Mesenchymal stem cell (in vitro differentiated cells and primary cell): Measurements from ENCODE around the gene SDK2.

Experiments
- DNase-seq: peaks from one replicate; pipeline ENCODE4 v3.0.0-alpha.2; 2013
- H2AFZ ChIP-seq: one replicate; pipeline ENCODE4 v1.6.1; 2013; ENCODE audit warnings: low read depth, mild to moderate bottlenecking, control low read depth, inconsistent platforms, low read length, moderate library complexity
- H2AK5ac ChIP-seq: 2 replicates; pipeline ENCODE4 v1.6.1; 2013; ENCODE audit warnings: low read length, moderate library complexity, mild to moderate bottlenecking, inconsistent platforms; ENCODE audit not compliant: severe bottlenecking
- H2BK120ac ChIP-seq: one replicate; pipeline ENCODE4 v1.6.1; 2013; ENCODE audit warnings: low read depth, mild to moderate bottlenecking, inconsistent platforms, low read length, moderate library complexity
- H2BK12ac ChIP-seq, 2 experiments: one replicate each; pipeline ENCODE4 v1.6.1; 2013; ENCODE audit warnings: inconsistent platforms in 2 of 2, low read length in 2 of 2, mild to moderate bottlenecking in 2 of 2, moderate library complexity in 2 of 2, control low read depth in 1 of 2
- H2BK15ac ChIP-seq: one replicate; pipeline ENCODE4 v1.6.1; 2013; ENCODE audit warnings: mild to moderate bottlenecking, low read depth, inconsistent platforms; ENCODE audit not compliant: poor library complexity, severe bottlenecking
- H2BK5ac ChIP-seq: 2 replicates; pipeline ENCODE4 v1.6.1; 2013; ENCODE audit warnings: low read depth, mild to moderate bottlenecking, low read length, control low read depth, inconsistent platforms; ENCODE audit not compliant: poor library complexity, severe bottlenecking
- H3K14ac ChIP-seq, 2 experiments: one replicate each; pipeline ENCODE4 v1.6.1; 2013; ENCODE audit warnings: inconsistent platforms in 2 of 2, low read length in 2 of 2, control low read depth in 1 of 2, mild to moderate bottlenecking in 1 of 2, moderate library complexity in 1 of 2
- H3K18ac ChIP-seq, 2 experiments: one replicate each; pipeline ENCODE4 v1.6.1; 2013; ENCODE audit warnings: inconsistent platforms in 2 of 2, low read length in 2 of 2, control low read depth in 1 of 2, low read depth in 1 of 2, mild to moderate bottlenecking in 1 of 2
- H3K23ac ChIP-seq, 2 experiments: one replicate each; pipeline ENCODE4 v1.6.1; 2013; ENCODE audit warnings: inconsistent platforms in 2 of 2, low read length in 2 of 2, mild to moderate bottlenecking in 2 of 2, moderate library complexity in 2 of 2, control low read depth in 1 of 2
- H3K27ac ChIP-seq: 2 replicates; pipeline ENCODE4 v1.5.1; 2013; ENCODE audit warnings: mild to moderate bottlenecking, moderate library complexity, low read length, control low read depth, inconsistent platforms; ENCODE audit not compliant: poor library complexity, severe bottlenecking
- H3K27me3 ChIP-seq, 2 experiments: 2 replicates each; pipeline versions ENCODE4 v1.6.1 to v1.7.0; 2013; ENCODE audit warnings: low read length in 2 of 2, mild to moderate bottlenecking in 2 of 2, moderate library complexity in 2 of 2, control low read depth in 1 of 2, inconsistent platforms in 1 of 2; ENCODE audit not compliant: control insufficient read depth in 1 of 2, insufficient read depth in 1 of 2
- H3K36me3 ChIP-seq, 2 experiments: 2 replicates each; pipeline versions ENCODE4 v1.6.1 to v1.7.0; 2013; ENCODE audit warnings: low read length in 2 of 2, control low read depth in 1 of 2, inconsistent platforms in 1 of 2, low read depth in 1 of 2, mild to moderate bottlenecking in 1 of 2; ENCODE audit not compliant: insufficient read depth in 2 of 2, control insufficient read depth in 1 of 2
- H3K4ac ChIP-seq, 2 experiments: one replicate each; pipeline ENCODE4 v1.6.1; 2013; ENCODE audit warnings: inconsistent platforms in 2 of 2, low read length in 2 of 2, mild to moderate bottlenecking in 2 of 2, moderate library complexity in 2 of 2, control low read depth in 1 of 2, low read depth in 1 of 2
- H3K4me1 ChIP-seq: 2 replicates; pipeline ENCODE4 v1.6.1; 2013; ENCODE audit warnings: low read depth, low read length, control low read depth; ENCODE audit not compliant: control insufficient read depth, insufficient read depth
- H3K4me2 ChIP-seq: 2 replicates; pipeline ENCODE4 v1.6.1; 2013; ENCODE audit warnings: low read length, mild to moderate bottlenecking, inconsistent platforms; ENCODE audit not compliant: poor library complexity, severe bottlenecking
- H3K4me3 ChIP-seq, 2 experiments: 2 replicates each; pipeline versions ENCODE4 v1.5.1 to v1.7.0; 2013; ENCODE audit warnings: low read length in 2 of 2, mild to moderate bottlenecking in 2 of 2, control low read depth in 1 of 2, low read depth in 1 of 2; ENCODE audit not compliant: insufficient read depth in 1 of 2
- H3K79me1 ChIP-seq: replicated peaks from 2 replicates; pipeline ENCODE4 v1.6.1; 2013; ENCODE audit warnings: mild to moderate bottlenecking, control low read depth, low read length, inconsistent platforms; ENCODE audit not compliant: poor library complexity, severe bottlenecking
- H3K9ac ChIP-seq: 2 replicates; pipeline ENCODE4 v1.7.0; 2013; ENCODE audit warnings: mild to moderate bottlenecking, low read length, moderate library complexity
- H3K9me3 ChIP-seq: 2 replicates; pipeline ENCODE4 v1.7.0; 2013; ENCODE audit warnings: mild to moderate bottlenecking, low read length; ENCODE audit not compliant: control insufficient read depth
- H4K8ac ChIP-seq: one replicate; pipeline ENCODE4 v1.6.1; 2013; ENCODE audit warnings: inconsistent platforms, mild to moderate bottlenecking, low read length, moderate library complexity
- H4K91ac ChIP-seq: one replicate; pipeline ENCODE4 v1.6.1; 2013; ENCODE audit warnings: mild to moderate bottlenecking, low read length, inconsistent platforms
- WGBS: methylation state at CpG from one replicate; pipeline ENCODE4 v1.1.7; 2013; ENCODE audit warnings: mixed read lengths; 5-methylcytosine and 5-hydroxymethylcytosine counted together

Gene SDK2

DNA sequence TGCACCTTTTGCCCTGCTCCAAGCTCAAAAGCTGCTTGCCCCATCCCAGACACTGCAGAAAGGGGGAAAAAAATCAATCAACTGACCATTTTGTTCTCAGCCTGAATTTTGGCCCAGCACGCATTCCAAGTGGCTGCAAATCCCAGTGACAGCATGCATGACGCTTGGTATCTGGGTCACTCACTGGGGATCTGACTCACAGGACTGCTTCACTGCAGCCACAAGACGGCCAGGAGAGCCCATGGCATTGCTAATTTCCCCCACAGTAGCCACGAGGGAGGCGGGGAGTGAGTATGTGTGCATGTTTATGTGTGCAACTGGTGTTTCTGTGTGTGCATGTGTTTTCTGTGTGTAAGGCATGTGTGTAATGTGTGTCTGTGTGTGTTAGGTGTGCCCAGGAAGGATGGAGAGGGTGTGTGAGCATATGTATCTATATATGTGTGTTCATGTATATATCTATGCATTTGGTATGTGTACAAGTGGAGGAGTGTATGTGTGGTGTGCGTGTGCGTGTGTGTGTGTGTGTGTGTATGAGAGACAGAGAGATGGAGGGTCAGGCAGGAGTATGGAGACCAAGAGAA lies 33.8 kb downstream of the SDK2 start:
- Histone ChIP-seq H4K8ac (no peak overlapping the region), H3K27ac (no peak overlapping the region), H3K36me3 (no peaks in the 10 kb centered on the region), H2AK5ac (no peak overlapping the region), H3K9me3 (no peaks in the 10 kb centered on the region), H4K91ac (no peak overlapping the region), H3K18ac (no peak overlapping the region), H3K27me3 (peaks cover 18 to 51% of the 10 kb centered on the region in 2 experiments), H2BK12ac (no peak overlapping the region), H3K4me1 (peaks cover 6% of the 10 kb centered on the region), H3K4me3 (no peak overlapping the region), H3K79me1 (no peaks in the 10 kb centered on the region), H2AFZ (no peak overlapping the region), H3K9ac (no peak overlapping the region), H3K4me2 (no peak overlapping the region), H2BK15ac (no peak overlapping the region), H2BK120ac (no peak overlapping the region), H2BK5ac (no peak overlapping the region), H3K4ac (no peak overlapping the region), H3K23ac (no peak overlapping the region), H3K14ac (no peak overlapping the region)
- DNase-seq = no peak
- WGBS = 62% methylated on average over 7 of the region's 7 CpGs

- Histone ChIP-seq H3K79me1 (no peaks in the 10 kb centered on the region), H2BK120ac (no peak overlapping the region), H4K91ac (no peak overlapping the region), H3K4me1 (peaks cover 6% of the 10 kb centered on the region), H3K36me3 (no peaks in the 10 kb centered on the region), H3K27ac (no peak overlapping the region), H2BK5ac (no peak overlapping the region), H3K9ac (no peak overlapping the region), H2BK15ac (no peak overlapping the region), H2AK5ac (no peak overlapping the region), H2BK12ac (no peak overlapping the region), H3K27me3 (peaks cover 18 to 52% of the 10 kb centered on the region in 2 experiments), H3K4ac (no peak overlapping the region), H3K23ac (no peak overlapping the region), H3K14ac (no peak overlapping the region), H3K18ac (no peak overlapping the region), H2AFZ (no peak overlapping the region), H4K8ac (no peak overlapping the region), H3K9me3 (no peaks in the 10 kb centered on the region), H3K4me3 (no peak overlapping the region), H3K4me2 (no peak overlapping the region)
- no peak for DNase-seq
- 72% methylated on average over 7 of the region's 7 CpGs for WGBS
These were observed 34.5 kb downstream of the SDK2 start for GRCh38 chr17:73609758-73610157.

GRCh38 chr17:73609060-73609459 lies 35.2 kb downstream of the SDK2 start:
- no peak overlapping the region for H3K4ac ChIP-seq
- no peaks in the 10 kb centered on the region for H3K36me3 ChIP-seq
- no peak overlapping the region for H4K91ac ChIP-seq
- H3K9ac ChIP-seq = no peak overlapping the region
- H3K27ac ChIP-seq = no peak overlapping the region
- no peak overlapping the region for H2BK5ac ChIP-seq
- no peaks in the 10 kb centered on the region for H3K79me1 ChIP-seq
- H3K27me3 ChIP-seq = peaks cover 18 to 52% of the 10 kb centered on the region in 2 experiments
- WGBS = 80% methylated on average over 5 of the region's 5 CpGs
- H3K18ac ChIP-seq = no peak overlapping the region
- H2BK120ac ChIP-seq = no peak overlapping the region
- no peak for DNase-seq
- no peak overlapping the region for H2BK15ac ChIP-seq
- H3K4me3 ChIP-seq = no peak overlapping the region
- H3K23ac ChIP-seq = no peak overlapping the region
- no peak overlapping the region for H2AFZ ChIP-seq
- H3K4me1 ChIP-seq = peaks cover 5% of the 10 kb centered on the region
- H2AK5ac ChIP-seq = no peak overlapping the region
- no peak overlapping the region for H3K14ac ChIP-seq
- H2BK12ac ChIP-seq = no peak overlapping the region
- H4K8ac ChIP-seq = no peak overlapping the region
- no peak overlapping the region for H3K4me2 ChIP-seq
- no peaks in the 10 kb centered on the region for H3K9me3 ChIP-seq

DNA sequence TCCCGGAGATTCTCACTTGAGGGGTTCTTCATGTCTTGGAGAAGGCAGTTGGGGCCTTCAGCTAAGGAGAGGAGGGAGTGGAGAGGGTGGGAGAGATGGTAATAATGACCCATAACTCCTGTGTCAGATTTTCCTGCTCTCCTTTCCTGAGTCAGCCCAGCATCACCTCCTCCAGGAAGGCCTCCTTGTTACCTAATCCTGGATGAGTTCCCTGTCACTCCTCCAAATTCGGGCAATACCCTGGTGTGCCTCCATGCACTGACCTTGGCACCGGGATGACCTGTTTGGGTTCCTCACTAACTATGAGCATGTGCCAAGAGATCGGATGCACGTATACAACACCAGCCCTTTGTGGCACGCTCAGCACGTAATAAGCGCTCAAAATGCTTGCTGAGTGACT lies 38.8 kb downstream of the SDK2 start:
- H4K8ac ChIP-seq = no peak overlapping the region
- H3K36me3 ChIP-seq = no peaks in the 10 kb centered on the region
- no peak overlapping the region for H3K4me2 ChIP-seq
- no peaks in the 10 kb centered on the region for H3K4me1 ChIP-seq
- no peak overlapping the region for H2BK15ac ChIP-seq
- no peak overlapping the region for H2BK120ac ChIP-seq
- no peak overlapping the region for H2AFZ ChIP-seq
- H3K9me3 ChIP-seq = peaks cover 6% of the 10 kb centered on the region
- no peak overlapping the region for H3K9ac ChIP-seq
- H3K4me3 ChIP-seq = no peak overlapping the region
- no peak for DNase-seq
- no peak overlapping the region for H2BK5ac ChIP-seq
- H4K91ac ChIP-seq = no peak overlapping the region
- no peak overlapping the region for H3K23ac ChIP-seq
- no peak overlapping the region for H3K18ac ChIP-seq
- 89% methylated on average over 8 of the region's 8 CpGs for WGBS
- H3K4ac ChIP-seq = no peak overlapping the region
- no peak overlapping the region for H3K14ac ChIP-seq
- no peak overlapping the region for H2AK5ac ChIP-seq
- no peak overlapping the region for H3K27ac ChIP-seq
- peaks cover 2 to 58% of the 10 kb centered on the region in 2 experiments for H3K27me3 ChIP-seq
- H3K79me1 ChIP-seq = no peaks in the 10 kb centered on the region
- no peak overlapping the region for H2BK12ac ChIP-seq
